Bronchus fibroblast of lung (primary cell): ENCODE measurements around the gene ERI2. TPM values are rescaled to one million over a fixed set of nuclear protein-coding genes. Genes with fewer than 3 reads are reported as not detected.

Experiments used
- total RNA-seq: library from RNA; depleted of rRNA; stranded (reverse); fragments of >200 nt; gene quantifications from 2 replicates; pipeline ENCODE4 v1.2.3, GENCODE V29; 2015

The ERI2 gene
- 18.7 and 20.2 TPM in 2 replicates for total RNA-seq

GRCh38 chr16:20806168-20807050 lies at the start of gene ERI2, which contains the start of gene REXO5:
ERI2 (minus strand) TSS chr16:20806472; CDS start chr16:20806430, 42 bp downstream.
REXO5 (plus strand) TSS chr16:20806527; CDS start chr16:20806954, 427 bp downstream.

GRCh38 chr16:20763461-20764232 lies 42.6 kb downstream of the ERI2 start, which contains the start of gene ACSM3:
ACSM3 (plus strand) TSS chr16:20764014; CDS start chr16:20770035, 6,021 bp downstream.

Other genes with a start within 250 kb of the ERI2 start
- gene ACSM2B, start 230.1 kb downstream of the ERI2 start, total RNA-seq, result not detected in 2 replicates
- gene ACSM1, start 108.8 kb downstream of the ERI2 start, total RNA-seq, result not detected in 2 replicates
- 44.4 and 53.1 TPM in 2 replicates for gene THUMPD1, start 64.7 kb downstream of the ERI2 start, total RNA-seq
- 0.17 and 0.45 TPM in 2 replicates for gene ACSM3, start 42.5 kb downstream of the ERI2 start, total RNA-seq
- gene REXO5, start 55 bp upstream of the ERI2 start, total RNA-seq, result 8.9 and 10.4 TPM in 2 replicates
- 9.1 and 11.1 TPM in 2 replicates for gene DCUN1D3, start 93.9 kb upstream of the ERI2 start, total RNA-seq
- gene LYRM1, start 94.3 kb upstream of the ERI2 start, total RNA-seq, result 52.2 and 86.6 TPM in 2 replicates